Prostate gland (tissue), 2 donors: ENCODE data around the gene PAFAH1B1.
"Not testable (repeated sequence)": the region's sequence is repeated elsewhere in the genome, so short reads cannot be mapped to it uniquely, and the experiment has no call there.

Experiments used
- CTCF ChIP-seq, 4 experiments: fragments of 200-600 bp in 2 of 4; fragments of 450-650 bp in 2 of 4; sonication (generic) in 2 of 4; IDR thresholded peaks; 1 replicate in 3 of 4; 2 replicates in 1 of 4; pipeline ENCODE4 v1.5.1; 2016 to 2019; ENCODE audit warnings: antibody characterized with exemption in 4 of 4, mild to moderate bottlenecking in 2 of 4, moderate library complexity in 2 of 4
- POLR2A ChIP-seq: fragments of 450-650 bp; IDR thresholded peaks from one replicate; pipeline ENCODE4 v1.6.1; 2016; ENCODE audit warnings: antibody characterized with exemption, mild to moderate bottlenecking

- TF ChIP-seq CTCF (IDR thresholded peaks at IDR 0.05); POLR2A: not testable (repeated sequence)
Observed at GRCh38 chr17:2622721-2623301, 29.4 kb downstream of the PAFAH1B1 start.
